HepG2 (cell line): ENCODE measurements around the gene MORN5. TPM values are rescaled to one million over a fixed set of nuclear protein-coding genes. Genes with fewer than 3 reads are reported as not detected.
A peak's percentile ranks its signal among the peaks of the same experiment; 100 is the strongest.

Experiments used
- ATAC-seq: fragments of 200-7000 bp; cut with Tn5 transposase; 3 replicates; pipeline ENCODE4 v1.9.1; 2020; ENCODE audit warnings: mild to moderate bottlenecking, moderate library complexity
- BruUV-seq: library from RNA; stranded (reverse); fragments of 400-500 nt; replicated peaks from 2 replicates; lab custom pipeline; 2021; lab: Mats Ljungman, UMichigan
- CTCF ChIA-PET: fragments of 300-600 bp; formaldehyde crosslinking; extraction: SDS; loops from one replicate; lab custom pipeline; 2021; ENCODE audit warnings: low total read pairs, inconsistent platforms, low intra/inter-chr PET ratio; lab: Yijun Ruan, JAX
- POLR2A ChIA-PET: fragments of 350-600 bp; sonication (Branson Sonifier 250); formaldehyde crosslinking; loops from one replicate; lab custom pipeline; 2020; ENCODE audit warnings: antibody characterized with exemption, inconsistent platforms; lab: Yijun Ruan, JAX
- DNase-seq: peaks from one replicate; pipeline ENCODE4 v3.0.0-alpha.2; 2015; ENCODE audit warnings: low spot score
- FAIRE-seq: peaks from 3 replicates; lab custom pipeline; 2011; peaks lifted over from hg19 to GRCh38; lab: Jason Lieb, UNC
- H2AFZ ChIP-seq: one replicate; pipeline ENCODE4 v1.6.1; 2011; ENCODE audit warnings: low read length, inconsistent platforms
- H3K27ac ChIP-seq: fragments of 300-600 bp; 3 replicates; pipeline ENCODE4 v1.8.0; 2011; ENCODE audit warnings: mixed run types, mild to moderate bottlenecking, mixed read lengths, low read length, inconsistent platforms; ENCODE audit not compliant: insufficient read depth; ENCODE audit errors: extremely low read length
- H3K27me3 ChIP-seq, 2 experiments: fragments of 200-600 bp in 1 of 2; 2 replicates in 1 of 2; 3 replicates in 1 of 2; pipeline versions ENCODE4 v1.6.0 to v1.8.0; 2011; ENCODE audit warnings: low read length in 2 of 2, mild to moderate bottlenecking in 2 of 2, moderate library complexity in 2 of 2, inconsistent platforms in 1 of 2; ENCODE audit not compliant: insufficient read depth in 2 of 2, control insufficient read depth in 1 of 2
- H3K36me3 ChIP-seq, 2 experiments: fragments of 200-600 bp in 1 of 2; replicated peaks in 1 of 2; 2 replicates in 1 of 2; 3 replicates in 1 of 2; pipeline versions ENCODE4 v1.5.1 to v1.8.0; 2011; ENCODE audit warnings: low read length in 2 of 2, inconsistent platforms in 1 of 2; ENCODE audit not compliant: insufficient read depth in 2 of 2, control insufficient read depth in 1 of 2
- H3K4me1 ChIP-seq: 2 replicates; pipeline ENCODE4 v1.5.1; 2012; ENCODE audit warnings: low read length, inconsistent platforms; ENCODE audit not compliant: insufficient read depth
- H3K4me2 ChIP-seq: 2 replicates; pipeline ENCODE4 v1.6.0; 2011; ENCODE audit warnings: low read depth, low read length, inconsistent platforms
- H3K4me3 ChIP-seq, 3 experiments: fragments of 200-600 bp in 1 of 3; sonication (generic), shearing (Covaris generic) in 1 of 3; replicated peaks in 1 of 3; 2 replicates each; pipeline ENCODE4 v1.5.1; 2011 to 2016; ENCODE audit warnings: low read length in 3 of 3, inconsistent platforms in 2 of 3, low read depth in 2 of 3, mild to moderate bottlenecking in 2 of 3, control low read depth in 1 of 3, mixed read lengths in 1 of 3; ENCODE audit not compliant: insufficient read depth in 1 of 3
- H3K79me2 ChIP-seq: one replicate; pipeline ENCODE4 v1.6.1; 2011; ENCODE audit warnings: low read length, inconsistent platforms; ENCODE audit not compliant: insufficient read depth
- H3K9ac ChIP-seq: 2 replicates; pipeline ENCODE4 v1.6.0; 2011; ENCODE audit warnings: mild to moderate bottlenecking, low read depth, low read length, inconsistent platforms; ENCODE audit not compliant: insufficient read depth
- H3K9me3 ChIP-seq: 2 replicates; pipeline ENCODE4 v1.5.1; 2012; ENCODE audit warnings: mild to moderate bottlenecking, low read length
- H4K20me1 ChIP-seq: 2 replicates; pipeline ENCODE4 v1.6.0; 2011; ENCODE audit warnings: inconsistent platforms, mild to moderate bottlenecking, low read length, moderate library complexity; ENCODE audit not compliant: insufficient read depth
- ATF7 ChIP-seq, 2 experiments: fragments of 450-650 bp in 1 of 2; sonication (generic) in 1 of 2; formaldehyde crosslinking in 1 of 2; IDR thresholded peaks; 2 replicates each; pipeline versions ENCODE4 v1.4.0 to v1.6.1; 2016 to 2020; ENCODE audit warnings: antibody characterized with exemption in 1 of 2, mild to moderate bottlenecking in 1 of 2, missing genetic modification reagents in 1 of 2
- DNMT1 ChIP-seq: sonication (generic); formaldehyde crosslinking; IDR thresholded peaks from 2 replicates; pipeline ENCODE4 v1.5.1; 2020; ENCODE audit warnings: mild to moderate bottlenecking, missing genetic modification reagents
- ELF3 ChIP-seq: IDR thresholded peaks from 2 replicates; pipeline ENCODE4 v1.6.1; 2016; ENCODE audit warnings: missing genetic modification reagents, missing compliant biosample characterization
- EZH2 ChIP-seq: conservative IDR thresholded peaks from 2 replicates; pipeline ENCODE4 v1.6.1; 2012; ENCODE audit warnings: mild to moderate bottlenecking, low read depth, low read length, moderate library complexity
- GTF3A ChIP-seq: sonication (generic); formaldehyde crosslinking; conservative IDR thresholded peaks from 2 replicates; pipeline ENCODE4 v1.4.0; 2020; ENCODE audit warnings: mild to moderate bottlenecking, missing genetic modification reagents
- ISX ChIP-seq: sonication (generic); formaldehyde crosslinking; conservative IDR thresholded peaks from 2 replicates; pipeline ENCODE4 v1.5.0; 2020; ENCODE audit warnings: missing genetic modification reagents
- JUND ChIP-seq: sonication (generic); formaldehyde crosslinking; IDR thresholded peaks from 2 replicates; pipeline ENCODE4 v1.8.0; 2022; ENCODE audit warnings: mild to moderate bottlenecking, missing genetic modification reagents
- RBFOX2 ChIP-seq: fragments of 200-400 bp; formaldehyde crosslinking; IDR thresholded peaks from 2 replicates; pipeline ENCODE4 v1.6.1; 2017; ENCODE audit warnings: low read depth, mild to moderate bottlenecking, low read length
- SMARCE1 ChIP-seq: fragments of 450-650 bp; IDR thresholded peaks from 2 replicates; pipeline ENCODE4 v1.6.1; 2017; ENCODE audit warnings: borderline replicate concordance
- SSRP1 ChIP-seq: IDR thresholded peaks from 2 replicates; pipeline ENCODE4 v1.6.1; 2016; ENCODE audit warnings: control low read depth
- ZC3H13 ChIP-seq: sonication (generic); formaldehyde crosslinking; IDR thresholded peaks from 2 replicates; pipeline ENCODE4 v1.8.1; 2023; ENCODE audit warnings: mild to moderate bottlenecking, missing genetic modification reagents, moderate library complexity
- ZEB1 ChIP-seq: IDR thresholded peaks from 2 replicates; pipeline ENCODE4 v1.6.1; 2012; ENCODE audit warnings: mild to moderate bottlenecking, low read depth, inconsistent platforms; ENCODE audit not compliant: insufficient replicate concordance
- ZNF530 ChIP-seq: sonication (generic); formaldehyde crosslinking; IDR thresholded peaks from 2 replicates; pipeline ENCODE4 v1.5.0; 2020; ENCODE audit warnings: low read depth, mild to moderate bottlenecking, missing genetic modification reagents
- ZNF549 ChIP-seq: sonication (generic); formaldehyde crosslinking; IDR thresholded peaks from 2 replicates; pipeline ENCODE4 v1.5.0; 2020; ENCODE audit warnings: missing genetic modification reagents
- ZNF629 ChIP-seq: sonication (generic); formaldehyde crosslinking; conservative IDR thresholded peaks from 2 replicates; pipeline ENCODE4 v1.5.0; 2020; ENCODE audit warnings: missing genetic modification reagents
- ZSCAN20 ChIP-seq: sonication (generic); formaldehyde crosslinking; IDR thresholded peaks from 2 replicates; pipeline ENCODE4 v1.4.0; 2020; ENCODE audit warnings: missing genetic modification reagents, mild to moderate bottlenecking, borderline replicate concordance
- WGBS: methylation state at CpG from one replicate; pipeline ENCODE4 v1.1.6; 2017; ENCODE audit warnings: low lambda C conversion rate; 5-methylcytosine and 5-hydroxymethylcytosine counted together
- in situ Hi-C: cut with HindIII; loops from 2 replicates; pipeline ENCODE4 v1.10.0; 2017; ENCODE audit warnings: low pct_unique_long_range_greater_than_20kb; ENCODE audit not compliant: extremely low pct_ligation_motif_present
- intact Hi-C: fragments of 100-400 bp; cut with micrococcal nuclease; formaldehyde crosslinking; loops from one replicate; pipeline ENCODE4 v1.10.0; 2022; ENCODE audit not compliant: unreplicated experiment
- polyA plus RNA-seq, 8 experiments: library from polyadenylated mRNA; depleted of rRNA in 3 of 8; stranded (reverse) in 7 of 8; unstranded in 1 of 8; fragments of >200 nt; fragmentation: Illumina TruSeq in 4 of 8; extraction: Trizol in 4 of 8; gene quantifications; 2 replicates each; pipeline versions ENCODE4 v1.2.1 to v1.2.3, GENCODE V29; 2011 to 2016; ENCODE audit warnings: low read depth in 4 of 8, missing spikeins in 1 of 8, mixed read lengths in 1 of 8; ENCODE audit not compliant: insufficient read depth in 1 of 8
- total RNA-seq, 5 experiments: library from RNA; depleted of rRNA; stranded (reverse); fragments of >200 nt; fragmentation: Illumina TruSeq; extraction: Trizol; gene quantifications; 2 replicates each; pipeline ENCODE4 v1.2.3, GENCODE V29; 2016; ENCODE audit warnings: low read depth in 1 of 5
- TF ChIP-seq, protein P1 (sequence below): IDR thresholded peaks from 2 replicates; pipeline ENCODE4 v1.6.1; 2018; ENCODE audit warnings: missing genetic modification reagents
- TF ChIP-seq, protein P2 (sequence below): sonication (generic); formaldehyde crosslinking; IDR thresholded peaks from 2 replicates; pipeline ENCODE4 v1.8.1; 2023; ENCODE audit warnings: mild to moderate bottlenecking, missing genetic modification reagents, borderline replicate concordance
- TF ChIP-seq, protein P3 (sequence below): sonication (generic); formaldehyde crosslinking; IDR thresholded peaks from 2 replicates; pipeline ENCODE4 v1.9.0; 2021; ENCODE audit warnings: missing genetic modification reagents, borderline replicate concordance

MORN5 gene
- total and polyA plus RNA-seq, 2 of the 13 experiments (the other 11 are each of a cell fraction or from before 2014, with no cell fraction given): not detected

DNA sequence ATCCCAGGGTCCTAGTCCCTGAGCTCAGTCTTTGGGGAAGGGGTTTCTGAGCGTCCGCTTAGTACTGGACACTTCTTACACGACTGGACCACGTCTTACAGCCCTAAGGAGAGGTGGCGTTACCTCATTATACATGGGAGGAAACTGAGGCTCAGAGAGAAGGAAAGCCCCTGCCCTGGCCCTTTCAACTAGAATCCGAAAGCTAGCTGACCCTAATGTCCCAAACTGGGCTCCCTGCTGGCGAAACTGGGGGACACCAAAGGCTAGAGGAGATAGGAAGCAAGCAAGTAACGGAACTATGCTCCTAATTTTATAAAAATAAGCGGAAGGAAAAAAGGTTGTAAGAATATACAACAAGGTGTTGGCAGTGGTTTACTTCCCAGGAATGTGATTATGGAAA is 54.8 kb downstream of the MORN5 start:
- no peaks in the 10 kb centered on the region for H4K20me1 ChIP-seq
- no peaks in the 10 kb centered on the region for H3K36me3 ChIP-seq
- H3K27me3 ChIP-seq: peaks cover 5 to 41% of the 10 kb centered on the region in 2 experiments; a peak in 4 of 5 replicates
- H3K79me2 ChIP-seq: no peaks in the 10 kb centered on the region
- intact Hi-C loops: no loop called here
- peaks cover 51% of the 10 kb centered on the region for H3K4me1 ChIP-seq
- no TSS peak for BruUV-seq
- ATAC-seq (no peak), FAIRE-seq (no peak), DNase-seq (no peak)
- H3K4me3 ChIP-seq: peak overlapping the region; percentile 15 to 75 (median 62); a peak in 5 of 6 replicates
- ChIA-PET POLR2A (interaction anchor here (0.9 to 1.4 kb wide), 2 partner anchors 31 to 50 kb away, joined by 4 to 11 read pairs; partner anchors contain the start of genes MRRF and RBM18), CTCF (no interaction called here)
- peak overlapping the region; percentile 98 for H3K4me2 ChIP-seq
- 27% methylated on average over 7 of the region's 9 CpGs for WGBS
- 0 out of 2 replicates have a peak overlapping the region, but pooled peaks have one; percentile 34 for H3K9ac ChIP-seq
- no peak overlapping the region for H2AFZ ChIP-seq
- TF ChIP-seq EZH2 (0 out of 2 replicates have a peak, but pooled peaks have one; percentile 25), ISX (CRISPR knock-in tag) (no peak), ZC3H13 (no peak), ZSCAN20 (CRISPR knock-in tag) (no peak), JUND (CRISPR knock-in tag) (no peak)
- in situ Hi-C loops: no loop called here
- H3K27ac ChIP-seq: no peak overlapping the region
- no peaks in the 10 kb centered on the region for H3K9me3 ChIP-seq

DNA sequence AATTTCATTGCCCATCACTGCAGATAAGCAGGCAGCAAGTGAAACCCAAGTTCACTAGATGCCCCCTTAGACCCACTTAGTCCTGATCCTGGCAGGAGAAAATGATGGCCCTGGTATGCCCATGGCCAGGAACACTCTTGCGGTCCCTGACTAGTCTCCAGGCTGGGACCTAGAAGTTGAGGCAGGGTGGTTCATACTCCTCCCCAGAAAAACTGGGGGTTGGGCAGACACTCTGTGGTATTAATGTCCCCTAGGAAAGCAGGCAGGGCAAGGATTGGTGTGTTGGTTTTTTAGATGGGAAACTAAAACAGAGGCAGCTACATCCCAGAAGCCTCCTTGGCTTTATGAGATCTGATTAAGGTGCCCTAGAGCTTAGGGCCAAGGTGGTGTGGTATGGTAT is 56.0 kb downstream of the MORN5 start:
- ChIA-PET POLR2A (no interaction called here), CTCF (no interaction called here)
- H3K9ac ChIP-seq: no peak overlapping the region
- H3K4me3 ChIP-seq: no peak overlapping the region
- H3K27ac ChIP-seq: no peak overlapping the region
- WGBS: no CpG with 5 or more reads among the region's 1 CpG
- no peak for DNase-seq
- H3K9me3 ChIP-seq: no peaks in the 10 kb centered on the region
- H3K4me1 ChIP-seq: peaks cover 63% of the 10 kb centered on the region
- no peaks in the 10 kb centered on the region for H3K36me3 ChIP-seq
- no TSS peak for BruUV-seq
- no peak overlapping the region for H2AFZ ChIP-seq
- H3K27me3 ChIP-seq: peaks cover 5 to 52% of the 10 kb centered on the region in 2 experiments; a peak in 4 of 5 replicates
- no peaks in the 10 kb centered on the region for H4K20me1 ChIP-seq
- FAIRE-seq: no peak
- no peak for ATAC-seq
- intact Hi-C loops (no loop called here), in situ Hi-C loops (no loop called here)
- H3K4me2 ChIP-seq: no peak overlapping the region
- H3K79me2 ChIP-seq: no peaks in the 10 kb centered on the region
- no peak for TF ChIP-seq SSRP1 (CRISPR knock-in tag)
- TF ChIP-seq, protein P1, sequence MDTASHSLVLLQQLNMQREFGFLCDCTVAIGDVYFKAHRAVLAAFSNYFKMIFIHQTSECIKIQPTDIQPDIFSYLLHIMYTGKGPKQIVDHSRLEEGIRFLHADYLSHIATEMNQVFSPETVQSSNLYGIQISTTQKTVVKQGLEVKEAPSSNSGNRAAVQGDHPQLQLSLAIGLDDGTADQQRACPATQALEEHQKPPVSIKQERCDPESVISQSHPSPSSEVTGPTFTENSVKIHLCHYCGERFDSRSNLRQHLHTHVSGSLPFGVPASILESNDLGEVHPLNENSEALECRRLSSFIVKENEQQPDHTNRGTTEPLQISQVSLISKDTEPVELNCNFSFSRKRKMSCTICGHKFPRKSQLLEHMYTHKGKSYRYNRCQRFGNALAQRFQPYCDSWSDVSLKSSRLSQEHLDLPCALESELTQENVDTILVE (CRISPR knock-in tag): no peak
- no peak for TF ChIP-seq ZC3H13
- TF ChIP-seq ZNF549 (CRISPR knock-in tag): no peak
- TF ChIP-seq, protein P2, sequence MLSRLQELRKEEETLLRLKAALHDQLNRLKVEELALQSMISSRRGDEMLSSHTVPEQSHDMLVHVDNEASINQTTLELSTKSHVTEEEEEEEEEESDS (CRISPR knock-in tag): no peak
- TF ChIP-seq ZEB1: no peak
- no peak for TF ChIP-seq RBFOX2
- no peak for TF ChIP-seq GTF3A (CRISPR knock-in tag)
- TF ChIP-seq ZNF629 (CRISPR knock-in tag): no peak
- TF ChIP-seq ZNF530 (CRISPR knock-in tag): no peak
- TF ChIP-seq ATF7 (IDR thresholded peaks at IDR 0.05): no peak
- no peak for TF ChIP-seq ATF7 (CRISPR knock-in tag; IDR thresholded peaks at IDR 0.05)
- no peak for TF ChIP-seq ELF3 (CRISPR knock-in tag)
- TF ChIP-seq, protein P3, sequence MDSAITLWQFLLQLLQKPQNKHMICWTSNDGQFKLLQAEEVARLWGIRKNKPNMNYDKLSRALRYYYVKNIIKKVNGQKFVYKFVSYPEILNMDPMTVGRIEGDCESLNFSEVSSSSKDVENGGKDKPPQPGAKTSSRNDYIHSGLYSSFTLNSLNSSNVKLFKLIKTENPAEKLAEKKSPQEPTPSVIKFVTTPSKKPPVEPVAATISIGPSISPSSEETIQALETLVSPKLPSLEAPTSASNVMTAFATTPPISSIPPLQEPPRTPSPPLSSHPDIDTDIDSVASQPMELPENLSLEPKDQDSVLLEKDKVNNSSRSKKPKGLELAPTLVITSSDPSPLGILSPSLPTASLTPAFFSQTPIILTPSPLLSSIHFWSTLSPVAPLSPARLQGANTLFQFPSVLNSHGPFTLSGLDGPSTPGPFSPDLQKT (CRISPR knock-in tag): no peak
- TF ChIP-seq DNMT1 (CRISPR knock-in tag): no peak
- TF ChIP-seq SMARCE1: no peak
